Endothelial cell of umbilical vein (primary cell): Measurements from ENCODE around the gene UNC45A. TPM values are rescaled to one million over a fixed set of nuclear protein-coding genes. Genes with fewer than 3 reads are reported as not detected.

Experiments
- BruUV-seq: library from RNA; stranded (reverse); fragments of 400-500 nt; replicated peaks from 2 replicates; lab custom pipeline; 2021; lab: Mats Ljungman, UMichigan
- CTCF ChIA-PET: fragments of 300-600, 350-600 bp; sonication (Branson Sonifier 250); formaldehyde crosslinking; loops from one replicate; lab custom pipeline; 2021; ENCODE audit warnings: antibody characterized with exemption, inconsistent platforms; lab: Charles Lee
- POLR2A ChIA-PET: fragments of 300-600, 350-600 bp; sonication (Branson Sonifier 250); formaldehyde crosslinking; loops from one replicate; lab custom pipeline; 2021; ENCODE audit warnings: antibody characterized with exemption, inconsistent platforms; lab: Charles Lee
- DNase-seq: peaks from one replicate; pipeline ENCODE4 v3.0.0-alpha.2; 2011; ENCODE audit warnings: low read depth, low spot score
- FAIRE-seq: peaks from 2 replicates; lab custom pipeline; 2011; peaks lifted over from hg19 to GRCh38; lab: Jason Lieb, UNC
- H2AFZ ChIP-seq: 2 replicates; pipeline ENCODE4 v1.6.0; 2012; ENCODE audit warnings: low read depth, low read length, control low read depth, inconsistent platforms
- H3K27ac ChIP-seq: 2 replicates; pipeline ENCODE4 v1.5.1; 2011; ENCODE audit warnings: low read depth, mild to moderate bottlenecking, control low read depth, low read length, moderate library complexity; ENCODE audit not compliant: insufficient read depth
- H3K27me3 ChIP-seq, 2 experiments: 2 replicates each; pipeline versions ENCODE4 v1.6.0 to v1.6.1; 2011; ENCODE audit warnings: low read length in 2 of 2, mixed read lengths in 1 of 2; ENCODE audit not compliant: control insufficient read depth in 2 of 2, insufficient read depth in 2 of 2
- H3K36me3 ChIP-seq, 2 experiments: 2 replicates in 1 of 2; 3 replicates in 1 of 2; pipeline ENCODE4 v1.5.1; 2011; ENCODE audit warnings: low read length in 2 of 2, mild to moderate bottlenecking in 1 of 2, moderate library complexity in 1 of 2; ENCODE audit not compliant: control insufficient read depth in 2 of 2, insufficient read depth in 2 of 2; ENCODE audit errors: extremely low read depth in 1 of 2
- H3K4me1 ChIP-seq: 3 replicates; pipeline ENCODE4 v1.5.1; 2011; ENCODE audit warnings: mild to moderate bottlenecking, low read length; ENCODE audit not compliant: control insufficient read depth, insufficient read depth; ENCODE audit errors: extremely low read depth
- H3K4me2 ChIP-seq: 2 replicates; pipeline ENCODE4 v1.6.1; 2011; ENCODE audit warnings: low read length, control low read depth, mixed read lengths; ENCODE audit not compliant: insufficient read depth
- H3K4me3 ChIP-seq, 3 experiments: fragments of 200-600 bp in 1 of 3; sonication (generic), shearing (Covaris generic) in 1 of 3; replicated peaks in 1 of 3; 2 replicates each; pipeline ENCODE4 v1.5.1; 2011 to 2016; ENCODE audit warnings: control low read depth in 3 of 3, low read length in 3 of 3, mild to moderate bottlenecking in 2 of 3, inconsistent platforms in 1 of 3, low read depth in 1 of 3, moderate library complexity in 1 of 3; ENCODE audit not compliant: insufficient read depth in 1 of 3
- H3K79me2 ChIP-seq: 2 replicates; pipeline ENCODE4 v1.6.0; 2012; ENCODE audit warnings: low read length, inconsistent platforms; ENCODE audit not compliant: control insufficient read depth, insufficient read depth
- H3K9ac ChIP-seq: replicated peaks from 2 replicates; pipeline ENCODE3; 2011; ENCODE audit warnings: low read length, control low read depth; ENCODE audit not compliant: insufficient read depth; ENCODE audit errors: extremely low read depth
- H3K9me1 ChIP-seq: replicated peaks from 3 replicates; pipeline ENCODE4 v1.6.0; 2011; ENCODE audit warnings: mild to moderate bottlenecking, low read length; ENCODE audit not compliant: control insufficient read depth, insufficient read depth; ENCODE audit errors: extremely low read depth
- H3K9me3 ChIP-seq: replicated peaks from 2 replicates; pipeline ENCODE4 v1.5.1; 2012; ENCODE audit warnings: low read length, inconsistent platforms; ENCODE audit not compliant: control insufficient read depth, insufficient read depth
- H4K20me1 ChIP-seq: replicated peaks from 2 replicates; pipeline ENCODE3; 2011; ENCODE audit warnings: mild to moderate bottlenecking, low read length; ENCODE audit not compliant: control insufficient read depth, insufficient read depth; ENCODE audit errors: extremely low read depth
- CTCF ChIP-seq, 2 donors: IDR thresholded peaks; 1 replicate in 1 of 2; 2 replicates in 1 of 2; pipeline ENCODE4 v1.5.1; 2011; ENCODE audit warnings: low read length in 2 of 2, mild to moderate bottlenecking in 2 of 2, moderate library complexity in 2 of 2, control low read depth in 1 of 2, inconsistent platforms in 1 of 2, low read depth in 1 of 2; ENCODE audit not compliant: insufficient read depth in 1 of 2; ENCODE audit errors: extremely low read depth in 1 of 2
- EZH2 ChIP-seq: IDR thresholded peaks from 2 replicates; pipeline ENCODE4 v1.6.1; 2012; ENCODE audit warnings: borderline replicate concordance, low read depth, mild to moderate bottlenecking, moderate library complexity, low read length, inconsistent platforms; ENCODE audit not compliant: severe bottlenecking
- FOS ChIP-seq: IDR thresholded peaks from 2 replicates; pipeline ENCODE4 v1.6.1; 2011; ENCODE audit warnings: mild to moderate bottlenecking, low read length, moderate library complexity, borderline replicate concordance; ENCODE audit not compliant: insufficient read depth
- GATA2 ChIP-seq: IDR thresholded peaks from 2 replicates; pipeline ENCODE4 v1.7.0; 2011; ENCODE audit warnings: low read depth, mild to moderate bottlenecking, moderate library complexity, mixed read lengths, low read length; ENCODE audit not compliant: insufficient read length, insufficient read depth
- JUN ChIP-seq: IDR thresholded peaks from 2 replicates; pipeline ENCODE4 v1.6.1; 2011; ENCODE audit warnings: borderline replicate concordance, low read depth; ENCODE audit not compliant: insufficient read length, insufficient read depth
- MAX ChIP-seq: IDR thresholded peaks from 2 replicates; pipeline ENCODE4 v1.6.1; 2011; ENCODE audit not compliant: insufficient read depth, insufficient read length
- MYC ChIP-seq: IDR thresholded peaks from one replicate; pipeline ENCODE4 v1.6.1; 2011; ENCODE audit warnings: mild to moderate bottlenecking, low read depth, low read length
- POLR2A ChIP-seq: IDR thresholded peaks from 2 replicates; pipeline ENCODE4 v1.6.1; 2012; ENCODE audit warnings: low read depth, mild to moderate bottlenecking, control low read depth, low read length
- POLR2AphosphoS5 ChIP-seq: IDR thresholded peaks from 2 replicates; pipeline ENCODE4 v1.6.1; 2012; ENCODE audit warnings: low read depth, mild to moderate bottlenecking, control low read depth, low read length, moderate library complexity; ENCODE audit not compliant: insufficient read depth
- dilution Hi-C: fragments of 300-500 bp; cut with MboI; formaldehyde crosslinking; loops from one replicate; pipeline ENCODE4 v1.15.0; 2019; ENCODE audit warnings: low sequenced_read_pairs; ENCODE audit not compliant: extremely low pct_ligation_motif_present
- intact Hi-C: fragments of 100-400 bp; cut with micrococcal nuclease; formaldehyde crosslinking; loops from one replicate; pipeline ENCODE4 v1.10.0; 2022
- polyA plus RNA-seq, 4 experiments: library from polyadenylated mRNA; depleted of rRNA in 3 of 4; stranded (reverse) in 3 of 4; unstranded in 1 of 4; fragments of >200 nt; gene quantifications; 2 replicates each; pipeline versions ENCODE4 v1.2.1 to v1.2.3, GENCODE V29; 2011 to 2012; ENCODE audit warnings: missing spikeins in 1 of 4
- total RNA-seq: library from RNA; stranded (reverse); gene quantifications from 2 replicates; pipeline ENCODE4 v1.2.3, GENCODE V29; 2021

UNC45A gene
- total and polyA plus RNA-seq, 2 donors (not counting 3 experiments of a cell fraction or from before 2014, with no cell fraction given), result 103 to 106 TPM

- no peaks in the 10 kb centered on the region for H4K20me1 ChIP-seq
- H3K9me3 ChIP-seq, result no peaks in the 10 kb centered on the region
- no peak overlapping the region for H3K4me3 ChIP-seq
- no peaks in the 10 kb centered on the region for H3K27me3 ChIP-seq
- ChIA-PET POLR2A (no interaction called here), CTCF (interaction anchor here (1.7 kb wide), 1 partner anchor 19 kb away, joined by 6 read pairs; the partner anchor contains the start of gene HDDC3)
- intact Hi-C loops, result no loop called here
- H3K36me3 ChIP-seq, result peaks cover 6 to 69% of the 10 kb centered on the region in 2 experiments
- no peak overlapping the region for H3K27ac ChIP-seq
- DNase-seq (no peak), FAIRE-seq (no peak)
- BruUV-seq, result no TSS peak
- H3K4me2 ChIP-seq, result no peak overlapping the region
- H3K4me1 ChIP-seq, result no peaks in the 10 kb centered on the region
- no peak overlapping the region for H3K9ac ChIP-seq
- no peaks in the 10 kb centered on the region for H3K9me1 ChIP-seq
- H2AFZ ChIP-seq, result no peak overlapping the region
- dilution Hi-C loops, result no loop called here
- no peaks in the 10 kb centered on the region for H3K79me2 ChIP-seq
- TF ChIP-seq JUN (no peak), EZH2 (no peak), FOS (no peak)
Measured at GRCh38 chr15:90913398-90913944, 21.6 kb upstream of the UNC45A start.

GRCh38 chr15:90914305-90915080 is 20.6 kb upstream of the UNC45A start:
- Histone ChIP-seq H3K27me3 (no peaks in the 10 kb centered on the region), H3K4me2 (no peak overlapping the region), H3K9me1 (no peaks in the 10 kb centered on the region), H3K4me1 (no peaks in the 10 kb centered on the region), H2AFZ (no peak overlapping the region), H4K20me1 (no peaks in the 10 kb centered on the region), H3K9ac (no peak overlapping the region), H3K79me2 (no peaks in the 10 kb centered on the region), H3K27ac (no peak overlapping the region), H3K4me3 (no peak overlapping the region), H3K36me3 (peaks cover 7 to 69% of the 10 kb centered on the region in 2 experiments), H3K9me3 (no peaks in the 10 kb centered on the region)
- DNase-seq (no peak), FAIRE-seq (no peak)
- CTCF ChIA-PET, result interaction anchor here (1.7 kb wide), 1 partner anchor 18 kb away, joined by 6 read pairs; the partner anchor contains the start of gene HDDC3
- intact Hi-C loops, result no loop called here
- no TSS peak for BruUV-seq
- dilution Hi-C loops, result no loop called here
- TF ChIP-seq EZH2 (no peak), POLR2A (no peak), MAX (no peak), JUN (no peak), MYC (no peak), FOS (no peak), POLR2AphosphoS5 (no peak), GATA2 (no peak), CTCF (IDR thresholded peaks at IDR 0.05; ENCODE audit: extremely low read depth in 1 of 2, insufficient read depth in 1 of 2, low read depth in 1 of 2, low read length in 2 of 2) (no peak)
- POLR2A ChIA-PET, result no interaction called here
